AG08395 (cell line): Measurements from ENCODE around the gene TUBGCP6.
"Not testable (repeated sequence)": the region's sequence is repeated elsewhere in the genome, so short reads cannot be mapped to it uniquely, and the experiment has no call there.

Source experiments
- DNase-seq: peaks from one replicate; pipeline ENCODE4 v3.0.0; 2012; ENCODE audit warnings: mixed read lengths, low spot score

TUBGCP6 gene

GRCh38 chr22:50210378-50211139, 34.3 kb downstream of the TUBGCP6 start:
- no peak for DNase-seq

- DNase-seq, result peak; percentile 84
These were observed 34.9 kb downstream of the TUBGCP6 start for GRCh38 chr22:50209893-50210292.

- no peak for DNase-seq
These were observed 35.6 kb downstream of the TUBGCP6 start for GRCh38 chr22:50208939-50209892.

GRCh38 chr22:50208430-50208938, 36.3 kb downstream of the TUBGCP6 start:
- DNase-seq, result no peak

GRCh38 chr22:50207383-50208140, 37.3 kb downstream of the TUBGCP6 start:
- no peak for DNase-seq

- peak; percentile 81 for DNase-seq
These were observed 38.2 kb downstream of the TUBGCP6 start for GRCh38 chr22:50206599-50206998.

- no peak for DNase-seq
These were observed 38.8 kb downstream of the TUBGCP6 start for GRCh38 chr22:50205781-50206569.

- not testable (repeated sequence) for DNase-seq
These were observed 39.8 kb downstream of the TUBGCP6 start for GRCh38 chr22:50204998-50205397.

GRCh38 chr22:50204571-50204970, 40.3 kb downstream of the TUBGCP6 start:
- no peak for DNase-seq

- DNase-seq, result no peak
These were observed 41.5 kb downstream of the TUBGCP6 start for GRCh38 chr22:50203288-50203687.

GRCh38 chr22:50202130-50202666, 42.6 kb downstream of the TUBGCP6 start:
- DNase-seq, result no peak

GRCh38 chr22:50201191-50202129, 43.4 kb downstream of the TUBGCP6 start:
- DNase-seq, result peak; percentile 26

GRCh38 chr22:50200461-50201190, 44.2 kb downstream of the TUBGCP6 start, which contains the start of gene SELENOO:
SELENOO (plus strand) TSS chr22:50201011; CDS start chr22:50201037, 26 bp downstream.
- DNase-seq, result peak; percentile 99

GRCh38 chr22:50199829-50200460, 44.9 kb downstream of the TUBGCP6 start:
- peak; percentile 27 for DNase-seq

- no peak for DNase-seq
These were observed 45.5 kb downstream of the TUBGCP6 start for GRCh38 chr22:50199251-50199721.

- no peak for DNase-seq
These were observed 46.2 kb downstream of the TUBGCP6 start for GRCh38 chr22:50198624-50199017.

- DNase-seq, result no peak
These were observed 46.8 kb downstream of the TUBGCP6 start for GRCh38 chr22:50197856-50198623.
